H9 (cell line): ENCODE measurements around the gene C16orf87. TPM values are rescaled to one million over a fixed set of nuclear protein-coding genes. Genes with fewer than 3 reads are reported as not detected.

Experiments used
- DNase-seq: peaks from one replicate; pipeline ENCODE4 v3.0.0-alpha.2; 2017
- H2AFZ ChIP-seq: one replicate; pipeline ENCODE4 v1.6.1; 2013; ENCODE audit warnings: mild to moderate bottlenecking, low read length, control low read depth, moderate library complexity
- H2AK5ac ChIP-seq: 2 replicates; pipeline ENCODE4 v1.6.1; 2013; ENCODE audit warnings: low read length, control low read depth, mixed read lengths; ENCODE audit not compliant: insufficient read length
- H2BK120ac ChIP-seq: one replicate; pipeline ENCODE4 v1.6.1; 2013; ENCODE audit warnings: low read depth, mild to moderate bottlenecking, low read length, control low read depth, inconsistent platforms; ENCODE audit not compliant: poor library complexity, severe bottlenecking
- H2BK12ac ChIP-seq: 2 replicates; pipeline ENCODE4 v1.6.1; 2013; ENCODE audit warnings: low read length, control low read depth, mixed read lengths, low read depth; ENCODE audit not compliant: insufficient read length
- H2BK15ac ChIP-seq: 2 replicates; pipeline ENCODE4 v1.6.1; 2013; ENCODE audit warnings: low read depth, low read length, control low read depth
- H2BK20ac ChIP-seq: one replicate; pipeline ENCODE4 v1.6.1; 2013; ENCODE audit warnings: low read depth, mild to moderate bottlenecking, low read length, control low read depth, inconsistent platforms; ENCODE audit not compliant: poor library complexity, severe bottlenecking
- H2BK5ac ChIP-seq: 2 replicates; pipeline ENCODE4 v1.6.1; 2013; ENCODE audit warnings: low read length, control low read depth, mixed read lengths; ENCODE audit not compliant: insufficient read length
- H3K14ac ChIP-seq: 2 replicates; pipeline ENCODE4 v1.6.1; 2013; ENCODE audit warnings: low read length, control low read depth; ENCODE audit not compliant: insufficient read depth
- H3K18ac ChIP-seq: 2 replicates; pipeline ENCODE4 v1.6.1; 2013; ENCODE audit warnings: low read depth, mild to moderate bottlenecking, mixed read lengths, low read length, control low read depth; ENCODE audit not compliant: insufficient read length
- H3K23ac ChIP-seq: 2 replicates; pipeline ENCODE4 v1.6.1; 2013; ENCODE audit warnings: low read length, control low read depth, mixed read lengths, low read depth; ENCODE audit not compliant: insufficient read length
- H3K23me2 ChIP-seq: 2 replicates; pipeline ENCODE4 v1.6.1; 2013; ENCODE audit warnings: low read depth, mild to moderate bottlenecking, mixed read lengths, low read length, control low read depth; ENCODE audit not compliant: insufficient read length, poor library complexity, severe bottlenecking
- H3K27ac ChIP-seq: 2 replicates; pipeline ENCODE4 v1.5.1; 2013; ENCODE audit warnings: low read length, control low read depth, mixed read lengths, low read depth; ENCODE audit not compliant: insufficient read length
- H3K27me3 ChIP-seq: 2 replicates; pipeline ENCODE4 v1.6.1; 2013; ENCODE audit warnings: low read length, control low read depth, inconsistent platforms; ENCODE audit not compliant: insufficient read depth
- H3K4ac ChIP-seq: 2 replicates; pipeline ENCODE4 v1.6.1; 2013; ENCODE audit warnings: low read depth, mild to moderate bottlenecking, control low read depth, inconsistent platforms, low read length, moderate library complexity
- H3K4me1 ChIP-seq: 2 replicates; pipeline ENCODE4 v1.6.1; 2013; ENCODE audit warnings: low read length, control low read depth, inconsistent platforms; ENCODE audit not compliant: insufficient read depth
- H3K4me2 ChIP-seq: 2 replicates; pipeline ENCODE4 v1.6.1; 2013; ENCODE audit warnings: low read length, control low read depth, mixed read lengths; ENCODE audit not compliant: insufficient read length, insufficient read depth
- H3K56ac ChIP-seq: 2 replicates; pipeline ENCODE4 v1.6.1; 2013; ENCODE audit warnings: low read depth, mild to moderate bottlenecking, mixed read lengths, low read length, control low read depth; ENCODE audit not compliant: insufficient read length
- H3K79me1 ChIP-seq: 2 replicates; pipeline ENCODE4 v1.6.1; 2013; ENCODE audit warnings: low read depth, mild to moderate bottlenecking, moderate library complexity, low read length, control low read depth, inconsistent platforms; ENCODE audit not compliant: insufficient read depth, poor library complexity, severe bottlenecking
- H3K79me2 ChIP-seq: 2 replicates; pipeline ENCODE4 v1.6.1; 2013; ENCODE audit warnings: low read length, control low read depth, inconsistent platforms; ENCODE audit not compliant: insufficient read depth
- H3K9ac ChIP-seq: 2 replicates; pipeline ENCODE4 v1.6.1; 2013; ENCODE audit warnings: low read length, control low read depth, mixed read lengths; ENCODE audit not compliant: insufficient read length; ENCODE audit errors: extremely low read depth
- H3K9me3 ChIP-seq: one replicate; pipeline ENCODE4 v1.6.1; 2013; ENCODE audit warnings: low read depth, low read length, inconsistent platforms; ENCODE audit not compliant: control insufficient read depth
- H3T11ph ChIP-seq: one replicate; pipeline ENCODE4 v1.6.1; 2013; ENCODE audit warnings: mild to moderate bottlenecking, low read length, control low read depth, inconsistent platforms
- H4K20me1 ChIP-seq: one replicate; pipeline ENCODE4 v1.6.1; 2013; ENCODE audit not compliant: control insufficient read depth, insufficient read length, insufficient read depth
- H4K5ac ChIP-seq: 2 replicates; pipeline ENCODE4 v1.6.1; 2013; ENCODE audit warnings: low read depth, mild to moderate bottlenecking, mixed read lengths, low read length, control low read depth; ENCODE audit not compliant: insufficient read length
- H4K8ac ChIP-seq: replicated peaks from 2 replicates; pipeline ENCODE4 v1.6.1; 2013; ENCODE audit warnings: low read length, control low read depth, mixed read lengths, low read depth; ENCODE audit not compliant: insufficient read length
- H4K91ac ChIP-seq: 2 replicates; pipeline ENCODE4 v1.6.1; 2013; ENCODE audit warnings: low read depth, mild to moderate bottlenecking, moderate library complexity, mixed read lengths, low read length, control low read depth; ENCODE audit not compliant: insufficient read length
- H3K27ac Mint-ChIP-seq, 3 experiments: 2 replicates in 2 of 3; 3 replicates in 1 of 3; pipeline ENCODE4 v1.8.0; 2020 to 2021; ENCODE audit warnings: mixed read lengths in 3 of 3, mild to moderate bottlenecking in 1 of 3, moderate library complexity in 1 of 3
- H3K27me3 Mint-ChIP-seq: 2 replicates; pipeline ENCODE4 v1.8.0; 2021; ENCODE audit warnings: low read depth, mild to moderate bottlenecking, moderate library complexity, mixed read lengths
- H3K36me3 Mint-ChIP-seq, 3 experiments: 2 replicates in 2 of 3; 3 replicates in 1 of 3; pipeline ENCODE4 v1.8.0; 2020 to 2021; ENCODE audit warnings: low read depth in 3 of 3, mixed read lengths in 3 of 3; ENCODE audit not compliant: insufficient read depth in 1 of 3
- H3K4me1 Mint-ChIP-seq, 2 experiments: 2 replicates each; pipeline ENCODE4 v1.8.0; 2020; ENCODE audit warnings: mixed read lengths in 2 of 2
- H3K4me3 Mint-ChIP-seq, 2 experiments: 2 replicates in 1 of 2; 3 replicates in 1 of 2; pipeline ENCODE4 v1.8.0; 2020 to 2021; ENCODE audit warnings: mild to moderate bottlenecking in 2 of 2, mixed read lengths in 2 of 2, moderate library complexity in 1 of 2
- H3K9me3 Mint-ChIP-seq, 2 experiments: 2 replicates in 1 of 2; 3 replicates in 1 of 2; pipeline ENCODE4 v1.8.0; 2020; ENCODE audit warnings: mild to moderate bottlenecking in 2 of 2, mixed read lengths in 2 of 2, moderate library complexity in 1 of 2
- CTCF ChIP-seq: fragments of 200-600 bp; sonication (generic); conservative IDR thresholded peaks from 3 replicates; pipeline ENCODE4 v1.8.0; 2021; ENCODE audit warnings: antibody characterized with exemption, mild to moderate bottlenecking
- WGBS: extraction: QIAGEN DNeasy Blood & Tissue Kit; methylation state at CpG from one replicate; pipeline ENCODE4 v1.1.7; 2013; ENCODE audit warnings: missing lambda C conversion rate, low lambda C conversion rate, mixed read lengths; ENCODE audit not compliant: insufficient read length; ENCODE audit errors: extremely low coverage; 5-methylcytosine and 5-hydroxymethylcytosine counted together
- total RNA-seq: library from RNA; stranded (reverse); gene quantifications from 2 replicates; pipeline ENCODE4 v1.2.1, GENCODE V29; 2021

Gene C16orf87
- total RNA-seq, 1 experiment from 2014 or later: 16.7 TPM

GRCh38 chr16:46814790-46815189 lies 16.2 kb downstream of the C16orf87 start:
- no peak overlapping the region for H3K27ac ChIP-seq
- peaks cover 0 to 6% of the 10 kb centered on the region in 2 experiments; a peak in 2 of 5 replicates for H3K9me3 Mint-ChIP-seq
- H3T11ph ChIP-seq: no peak overlapping the region
- no peak overlapping the region for H2AK5ac ChIP-seq
- H3K23ac ChIP-seq: no peak overlapping the region
- no peak overlapping the region for H4K91ac ChIP-seq
- WGBS: no CpG with 5 or more reads among the region's 1 CpG
- H2BK20ac ChIP-seq: no peak overlapping the region
- no peaks in the 10 kb centered on the region for H3K4me1 ChIP-seq
- peaks cover 3 to 5% of the 10 kb centered on the region in 2 experiments; a peak in 2 of 4 replicates for H3K4me1 Mint-ChIP-seq
- H3K79me1 ChIP-seq: no peaks in the 10 kb centered on the region
- H3K36me3 Mint-ChIP-seq: peaks cover 8 to 20% (median 10%) of the 10 kb centered on the region in 3 experiments; a peak in 6 of 7 replicates
- no peak overlapping the region for H3K9ac ChIP-seq
- no peak overlapping the region for H3K18ac ChIP-seq
- H3K79me2 ChIP-seq: peaks cover 12% of the 10 kb centered on the region; the same call in 1 of the 2 replicates
- H2BK5ac ChIP-seq: no peak overlapping the region
- no peak overlapping the region for H3K4me2 ChIP-seq
- H3K27me3 ChIP-seq: no peaks in the 10 kb centered on the region
- no peak overlapping the region for H3K4ac ChIP-seq
- no peak overlapping the region for H3K14ac ChIP-seq
- no peaks in the 10 kb centered on the region for H3K27me3 Mint-ChIP-seq
- no peak overlapping the region for H3K56ac ChIP-seq
- TF ChIP-seq CTCF: no peak
- no peak overlapping the region for H2BK15ac ChIP-seq
- DNase-seq: no peak
- H2AFZ ChIP-seq: no peak overlapping the region
- H4K8ac ChIP-seq: no peak overlapping the region
- H3K4me3 Mint-ChIP-seq: no peak overlapping the region
- no peaks in the 10 kb centered on the region for H3K9me3 ChIP-seq
- no peaks in the 10 kb centered on the region for H3K23me2 ChIP-seq
- H2BK12ac ChIP-seq: no peak overlapping the region
- H3K27ac Mint-ChIP-seq: no peak overlapping the region
- no peak overlapping the region for H4K5ac ChIP-seq
- H4K20me1 ChIP-seq: no peaks in the 10 kb centered on the region
- no peak overlapping the region for H2BK120ac ChIP-seq
